HCT116 (cell line): ENCODE data around the gene CD83. TPM values are rescaled to one million over a fixed set of nuclear protein-coding genes. Genes with fewer than 3 reads are reported as not detected.

ENCODE experiments used
- ATAC-seq: fragments of 200-7000 bp; cut with Tn5 transposase; 2 replicates; pipeline ENCODE4 v1.9.1; 2020; ENCODE audit warnings: mild to moderate bottlenecking, moderate library complexity
- BruUV-seq: library from RNA; stranded (reverse); fragments of 400-500 nt; replicated peaks from 2 replicates; lab custom pipeline; 2021; lab: Mats Ljungman, UMichigan
- CTCF ChIA-PET: fragments of 300-600 bp; sonication (Branson Sonifier 250); formaldehyde crosslinking; loops from one replicate; lab custom pipeline; 2021; ENCODE audit warnings: antibody characterized with exemption; lab: Charles Lee
- POLR2A ChIA-PET: fragments of 300-600, 350-600 bp; sonication (Branson Sonifier 250); formaldehyde crosslinking; loops from one replicate; lab custom pipeline; 2021; ENCODE audit warnings: antibody characterized with exemption; lab: Charles Lee
- RAD21 ChIA-PET, 2 experiments: fragments of 300-600 bp; sonication (Branson Sonifier 250); formaldehyde crosslinking; loops; one replicate each; lab custom pipeline; 2023; ENCODE audit warnings: low total read pairs in 2 of 2; ENCODE audit not compliant: uncharacterized antibody in 2 of 2, unreplicated experiment in 2 of 2, low non-redundant PET in 1 of 2; lab: Charles Lee
- DNase-seq: peaks from one replicate; pipeline ENCODE4 v3.0.0-alpha.2; 2010; ENCODE audit warnings: low read depth, low spot score
- H2AFZ ChIP-seq: fragments of 200-600 bp; shearing (Covaris generic), sonication (generic); 2 replicates; pipeline ENCODE4 v1.6.1; 2017; ENCODE audit warnings: low read depth, mixed run types, mixed read lengths, antibody characterized with exemption, low read length; ENCODE audit not compliant: poor library complexity, severe bottlenecking
- H3K27ac ChIP-seq: 2 replicates; pipeline ENCODE4 v1.5.1; 2012; ENCODE audit warnings: low read depth, low read length
- H3K27me3 ChIP-seq: fragments of 200-600 bp; sonication (generic); 2 replicates; pipeline ENCODE4 v1.6.1; 2016; ENCODE audit warnings: mixed run types, low read length, mixed read lengths; ENCODE audit not compliant: insufficient read depth
- H3K36me3 ChIP-seq, 2 experiments: fragments of 200-500 bp in 1 of 2; fragments of 200-600 bp in 1 of 2; sonication (Bioruptor generic) in 1 of 2; sonication (generic) in 1 of 2; 2 replicates each; pipeline versions ENCODE4 v1.5.1 to v1.6.1; 2014 to 2016; ENCODE audit warnings: low read length in 2 of 2, inconsistent platforms in 1 of 2, mixed read lengths in 1 of 2, mixed run types in 1 of 2; ENCODE audit not compliant: insufficient read depth in 2 of 2, control insufficient read depth in 1 of 2
- H3K4me1 ChIP-seq, 2 experiments: fragments of 200-600 bp in 1 of 2; sonication (generic) in 1 of 2; 2 replicates each; pipeline versions ENCODE4 v1.5.1 to v1.6.1; 2012 to 2017; ENCODE audit warnings: low read length in 2 of 2, inconsistent platforms in 1 of 2, mild to moderate bottlenecking in 1 of 2, mixed read lengths in 1 of 2, mixed run types in 1 of 2, moderate library complexity in 1 of 2; ENCODE audit not compliant: insufficient read depth in 2 of 2, control insufficient read depth in 1 of 2
- H3K4me2 ChIP-seq: fragments of 200-600 bp; sonication (generic); 2 replicates; pipeline ENCODE4 v1.6.1; 2017; ENCODE audit warnings: mixed run types, low read length, mixed read lengths
- H3K4me3 ChIP-seq, 2 experiments: fragments of 200-600 bp in 1 of 2; sonication (generic) in 1 of 2; replicated peaks in 1 of 2; 2 replicates each; pipeline ENCODE4 v1.5.1; 2011 to 2016; ENCODE audit warnings: low read length in 2 of 2, control low read depth in 1 of 2, low read depth in 1 of 2, mild to moderate bottlenecking in 1 of 2, mixed read lengths in 1 of 2, mixed run types in 1 of 2
- H3K79me2 ChIP-seq: fragments of 200-600 bp; sonication (generic); 2 replicates; pipeline ENCODE4 v1.6.1; 2017; ENCODE audit warnings: mild to moderate bottlenecking, mixed run types, low read length, moderate library complexity, mixed read lengths; ENCODE audit not compliant: insufficient read depth
- H3K9ac ChIP-seq: fragments of 200-600 bp; sonication (generic); 2 replicates; pipeline ENCODE4 v1.6.1; 2016; ENCODE audit warnings: low read length, mixed read lengths
- H3K9me2 ChIP-seq: fragments of 200-600 bp; sonication (generic), shearing (Covaris generic); 2 replicates; pipeline ENCODE4 v1.6.1; 2017; ENCODE audit warnings: mixed run types, mild to moderate bottlenecking, moderate library complexity; ENCODE audit not compliant: insufficient read depth
- H3K9me3 ChIP-seq, 2 experiments: fragments of 200-500 bp in 1 of 2; fragments of 200-600 bp in 1 of 2; sonication (Bioruptor generic) in 1 of 2; sonication (generic) in 1 of 2; 2 replicates each; pipeline ENCODE4 v1.6.1; 2014 to 2017; ENCODE audit warnings: low read length in 2 of 2, mixed read lengths in 2 of 2, inconsistent platforms in 1 of 2, low read depth in 1 of 2, mild to moderate bottlenecking in 1 of 2, mixed run types in 1 of 2, moderate library complexity in 1 of 2; ENCODE audit not compliant: control insufficient read depth in 1 of 2, insufficient read depth in 1 of 2
- H4K20me1 ChIP-seq: fragments of 200-600 bp; sonication (generic), shearing (Covaris generic); 2 replicates; pipeline ENCODE4 v1.6.1; 2017; ENCODE audit warnings: mixed run types, mild to moderate bottlenecking, moderate library complexity; ENCODE audit not compliant: insufficient read depth
- CEBPB ChIP-seq: IDR thresholded peaks from 2 replicates; pipeline ENCODE4 v1.6.1; 2012; ENCODE audit warnings: low read depth
- EGR1 ChIP-seq: IDR thresholded peaks from 2 replicates; pipeline ENCODE4 v1.6.1; 2012; ENCODE audit warnings: low read depth
- EZH2phosphoT487 ChIP-seq: fragments of 200-600 bp; IDR thresholded peaks from 2 replicates; pipeline ENCODE4 v1.6.1; 2018; ENCODE audit warnings: antibody characterized with exemption, borderline replicate concordance
- JUND ChIP-seq: IDR thresholded peaks from 2 replicates; pipeline ENCODE4 v1.6.1; 2012
- MAX ChIP-seq: IDR thresholded peaks from 2 replicates; pipeline ENCODE4 v1.6.1; 2012
- POLR2A ChIP-seq: IDR thresholded peaks from 2 replicates; pipeline ENCODE4 v1.7.0; 2011; ENCODE audit warnings: borderline replicate concordance; ENCODE audit not compliant: insufficient read depth, insufficient read length; ENCODE audit errors: extremely low read depth
- POLR2AphosphoS5 ChIP-seq: IDR thresholded peaks from 2 replicates; pipeline ENCODE4 v1.6.1; 2011; ENCODE audit warnings: mild to moderate bottlenecking, low read depth, low read length, moderate library complexity
- RAD21 ChIP-seq: IDR thresholded peaks from 2 replicates; pipeline ENCODE4 v1.6.1; 2012; ENCODE audit warnings: low read depth, mild to moderate bottlenecking
- REST ChIP-seq: IDR thresholded peaks from 2 replicates; pipeline ENCODE4 v1.6.1; 2012; ENCODE audit warnings: low read depth
- SP1 ChIP-seq: IDR thresholded peaks from 2 replicates; pipeline ENCODE4 v1.6.1; 2012; ENCODE audit warnings: low read depth
- SRF ChIP-seq: IDR thresholded peaks from 2 replicates; pipeline ENCODE4 v1.6.1; 2012; ENCODE audit warnings: low read depth
- TCF7L2 ChIP-seq: IDR thresholded peaks from 2 replicates; pipeline ENCODE4 v1.7.0; 2011; ENCODE audit warnings: borderline replicate concordance, inconsistent platforms; ENCODE audit not compliant: insufficient read depth, insufficient read length; ENCODE audit errors: extremely low read depth
- YY1 ChIP-seq: IDR thresholded peaks from 2 replicates; pipeline ENCODE4 v1.6.1; 2011; ENCODE audit warnings: low read length, low read depth, moderate library complexity, mild to moderate bottlenecking; ENCODE audit not compliant: insufficient replicate concordance; ENCODE audit errors: extremely low read depth
- ZNF274 ChIP-seq: fragments of 200-500 bp; sonication (Bioruptor generic); IDR thresholded peaks from 2 replicates; pipeline ENCODE4 v1.6.1; 2014; ENCODE audit warnings: mild to moderate bottlenecking, low read depth, low read length, inconsistent platforms
- intact Hi-C: fragments of 100-400 bp; cut with micrococcal nuclease; formaldehyde crosslinking; loops from 2 replicates; pipeline ENCODE4 v1.10.0; 2022
- total RNA-seq: library from RNA; stranded (reverse); gene quantifications from one replicate; pipeline ENCODE4 v1.2.1, GENCODE V29; 2021; ENCODE audit not compliant: unreplicated experiment

CD83 gene
- total RNA-seq, 1 experiment from 2014 or later, result 6.0 TPM

- TF ChIP-seq CEBPB (no peak), RAD21 (no peak), ZNF274 (no peak), SP1 (no peak), TCF7L2 (no peak), EZH2phosphoT487 (no peak), JUND (no peak)
Observed at GRCh38 chr6:14174996-14175395, 57.4 kb downstream of the CD83 start (continued).

GRCh38 chr6:14176429-14176828 lies 58.9 kb downstream of the CD83 start:
- intact Hi-C loops, result no loop called here
- Histone ChIP-seq H3K4me2 (no peak overlapping the region), H3K36me3 (no peaks in the 10 kb centered on the region), H2AFZ (no peak overlapping the region), H3K9me3 (peaks cover 0 to 2% of the 10 kb centered on the region in 2 experiments; a peak in 1 of 4 replicates), H3K4me3 (no peak overlapping the region), H3K9me2 (no peaks in the 10 kb centered on the region), H3K27ac (no peak overlapping the region), H3K79me2 (no peaks in the 10 kb centered on the region), H3K27me3 (no peaks in the 10 kb centered on the region), H3K4me1 (no peaks in the 10 kb centered on the region), H4K20me1 (no peaks in the 10 kb centered on the region), H3K9ac (no peak overlapping the region)
- ChIA-PET CTCF (no interaction called here), POLR2A (no interaction called here), RAD21 (no interaction called here)
- no peak for ATAC-seq
- no TSS peak for BruUV-seq
- no peak for DNase-seq
- TF ChIP-seq EGR1 (no peak), MAX (no peak)

- BruUV-seq, result no TSS peak
- no peaks in the 10 kb centered on the region for H4K20me1 ChIP-seq
- no peaks in the 10 kb centered on the region for H3K9me2 ChIP-seq
- H2AFZ ChIP-seq, result no peak overlapping the region
- H3K9me3 ChIP-seq, result no peaks in the 10 kb centered on the region
- RAD21 ChIA-PET, result no interaction called here
- H3K4me1 ChIP-seq, result no peaks in the 10 kb centered on the region
- CTCF ChIA-PET, result no interaction called here
- H3K79me2 ChIP-seq, result no peaks in the 10 kb centered on the region
- H3K36me3 ChIP-seq, result no peaks in the 10 kb centered on the region
- H3K4me2 ChIP-seq, result no peak overlapping the region
- intact Hi-C loops, result no loop called here
- no peak overlapping the region for H3K27ac ChIP-seq
- H3K9ac ChIP-seq, result no peak overlapping the region
- no peaks in the 10 kb centered on the region for H3K27me3 ChIP-seq
- ATAC-seq, result no peak
- DNase-seq, result no peak
- POLR2A ChIA-PET, result no interaction called here
- H3K4me3 ChIP-seq, result no peak overlapping the region
- TF ChIP-seq REST, result no peak
- no peak for TF ChIP-seq SRF
- TF ChIP-seq YY1, result no peak
- no peak for TF ChIP-seq POLR2A
- no peak for TF ChIP-seq POLR2AphosphoS5
Observed at GRCh38 chr6:14177413-14178082, 60.0 kb downstream of the CD83 start.
